Colonic mucosa (tissue), 4 donors: ENCODE results near the gene HSD11B1L. TPM values are rescaled to one million over a fixed set of nuclear protein-coding genes. Genes with fewer than 3 reads are reported as not detected.

Experiments
- DNase-seq: peaks from one replicate; pipeline ENCODE4 v3.0.0-alpha.2; 2020
- H3K27ac ChIP-seq: fragments of 200-600 bp; one replicate; pipeline ENCODE4 v1.8.0; 2021
- H3K27me3 ChIP-seq: fragments of 200-600 bp; one replicate; pipeline ENCODE4 v1.8.0; 2021
- H3K36me3 ChIP-seq: fragments of 200-600 bp; one replicate; pipeline ENCODE4 v1.8.0; 2021
- H3K4me1 ChIP-seq: fragments of 200-600 bp; one replicate; pipeline ENCODE4 v1.8.0; 2021; ENCODE audit warnings: mild to moderate bottlenecking
- H3K4me3 ChIP-seq: fragments of 200-600 bp; one replicate; pipeline ENCODE4 v1.8.0; 2021
- H3K9ac ChIP-seq, 2 donors: one replicate each; pipeline ENCODE4 v1.7.0; 2013; ENCODE audit warnings: control low read depth in 2 of 2, low read depth in 2 of 2, low read length in 2 of 2
- H3K9me3 ChIP-seq: fragments of 200-600 bp; one replicate; pipeline ENCODE4 v1.8.0; 2021
- intact Hi-C: fragments of 100-400 bp; cut with DNase I; formaldehyde crosslinking; loops from one replicate; pipeline ENCODE4 v1.14.1; 2022
- total RNA-seq, 2 donors: library from RNA; stranded (reverse); fragmentation: NEBNext Ultra II Directional in 1 of 2; extraction: Animal tissue kit (Norgen Biotek cat#: 25700) in 1 of 2; gene quantifications; one replicate each; pipeline ENCODE4 v1.2.1, GENCODE V29; 2021
- TF ChIP-seq, protein P1 (sequence below): fragments of 200-600 bp; IDR thresholded peaks from one replicate; pipeline ENCODE4 v1.8.0; 2022; ENCODE audit warnings: antibody characterized with exemption, mild to moderate bottlenecking
- donor health status: healthy.
- donor health status: DM: no; HTN: no; CAD: no.
- donor health status: DM: no; HTN: no; CAD: no.

Gene HSD11B1L
- total RNA-seq, 2 donors from 2014 or later = 3.2 to 3.4 TPM

DNA sequence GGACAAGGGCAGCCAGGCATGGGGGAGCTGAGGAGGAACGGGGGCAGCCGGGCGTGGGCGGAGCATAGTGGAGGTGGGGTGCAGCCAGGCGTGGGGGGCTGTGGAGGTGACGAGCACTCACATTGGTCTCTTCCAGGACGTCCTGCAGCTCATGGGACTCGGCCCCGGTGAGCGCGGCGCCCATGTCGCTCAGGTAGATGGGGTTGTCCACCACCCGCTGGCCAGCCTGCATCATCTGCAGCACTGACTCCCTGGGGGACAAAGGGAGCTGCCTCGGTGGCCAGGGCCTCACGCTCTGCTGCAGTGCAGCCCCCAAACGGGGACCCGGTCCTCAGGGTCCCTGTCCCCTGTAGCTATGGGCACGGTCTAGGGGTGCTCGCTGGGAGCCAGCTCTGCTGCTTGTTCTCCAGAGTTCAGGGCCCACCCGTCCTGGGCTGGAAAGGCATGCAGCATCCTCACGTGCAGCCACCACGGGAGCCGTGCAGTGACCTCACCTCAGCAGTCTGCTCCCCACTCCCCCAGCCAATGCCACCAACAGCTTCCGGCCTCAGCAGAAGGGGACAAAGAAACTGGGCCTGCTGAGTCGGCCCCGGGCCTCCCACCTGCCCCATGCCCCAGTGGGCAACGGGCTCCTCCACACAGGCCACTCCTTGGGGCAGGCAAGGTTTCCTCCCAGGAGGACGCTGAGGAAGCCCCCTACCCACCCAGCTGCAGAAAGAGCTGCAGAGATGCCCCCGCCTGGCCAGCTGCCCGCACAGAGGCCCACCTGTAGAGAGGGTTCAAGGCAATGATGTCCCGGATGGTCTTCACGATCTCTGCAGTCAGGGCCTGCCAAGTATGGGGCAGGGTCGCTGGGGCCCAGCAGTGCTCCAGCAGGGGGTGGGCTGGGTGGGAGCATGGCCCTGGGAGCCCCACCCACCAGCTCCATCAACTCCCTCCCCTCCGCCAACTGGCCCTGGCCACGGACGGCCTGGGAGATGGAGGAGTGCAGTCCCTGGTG, 27.0 kb downstream of the HSD11B1L start:
- no peaks in the 10 kb centered on the region for H3K36me3 ChIP-seq
- H3K9me3 ChIP-seq = no peaks in the 10 kb centered on the region

DNA sequence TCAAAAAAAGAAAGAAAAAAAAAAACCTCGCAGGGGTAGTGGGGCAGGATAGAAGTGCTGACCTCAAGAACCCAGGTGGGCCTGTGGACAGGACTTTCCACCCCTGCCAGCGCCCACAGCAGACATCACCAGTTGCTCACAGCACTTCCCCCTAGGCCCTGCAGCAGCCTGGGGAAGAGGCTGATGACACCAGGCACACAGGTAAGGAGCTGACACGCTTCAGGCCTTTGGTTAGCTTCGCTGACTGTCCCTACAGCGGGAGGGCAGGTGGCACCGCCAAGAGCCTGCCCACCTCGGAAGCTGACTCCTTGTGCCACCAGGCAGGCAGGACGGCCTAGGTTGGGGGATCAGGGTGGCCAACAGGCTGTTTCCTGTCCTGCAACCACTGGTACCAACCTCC, 30.2 kb downstream of the HSD11B1L start:
- Histone ChIP-seq H3K4me1 (no peaks in the 10 kb centered on the region), H3K36me3 (peaks cover 3% of the 10 kb centered on the region), H3K27ac (no peak overlapping the region), H3K9ac (no peak overlapping the region), H3K27me3 (no peaks in the 10 kb centered on the region), H3K4me3 (no peak overlapping the region), H3K9me3 (no peaks in the 10 kb centered on the region)
- intact Hi-C loops = no loop called here
- TF ChIP-seq, protein P1, sequence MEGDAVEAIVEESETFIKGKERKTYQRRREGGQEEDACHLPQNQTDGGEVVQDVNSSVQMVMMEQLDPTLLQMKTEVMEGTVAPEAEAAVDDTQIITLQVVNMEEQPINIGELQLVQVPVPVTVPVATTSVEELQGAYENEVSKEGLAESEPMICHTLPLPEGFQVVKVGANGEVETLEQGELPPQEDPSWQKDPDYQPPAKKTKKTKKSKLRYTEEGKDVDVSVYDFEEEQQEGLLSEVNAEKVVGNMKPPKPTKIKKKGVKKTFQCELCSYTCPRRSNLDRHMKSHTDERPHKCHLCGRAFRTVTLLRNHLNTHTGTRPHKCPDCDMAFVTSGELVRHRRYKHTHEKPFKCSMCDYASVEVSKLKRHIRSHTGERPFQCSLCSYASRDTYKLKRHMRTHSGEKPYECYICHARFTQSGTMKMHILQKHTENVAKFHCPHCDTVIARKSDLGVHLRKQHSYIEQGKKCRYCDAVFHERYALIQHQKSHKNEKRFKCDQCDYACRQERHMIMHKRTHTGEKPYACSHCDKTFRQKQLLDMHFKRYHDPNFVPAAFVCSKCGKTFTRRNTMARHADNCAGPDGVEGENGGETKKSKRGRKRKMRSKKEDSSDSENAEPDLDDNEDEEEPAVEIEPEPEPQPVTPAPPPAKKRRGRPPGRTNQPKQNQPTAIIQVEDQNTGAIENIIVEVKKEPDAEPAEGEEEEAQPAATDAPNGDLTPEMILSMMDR = no peak
- DNase-seq = no peak

More for the DNA sequence above, 27.0 kb downstream of the HSD11B1L start:
- intact Hi-C loops = no loop called here
- H3K4me1 ChIP-seq = no peaks in the 10 kb centered on the region
- TF ChIP-seq, protein P1 = no peak
- no peak overlapping the region for H3K27ac ChIP-seq
- no peak for DNase-seq
- no peak overlapping the region for H3K4me3 ChIP-seq
- H3K27me3 ChIP-seq = no peaks in the 10 kb centered on the region
- no peak overlapping the region for H3K9ac ChIP-seq

DNA sequence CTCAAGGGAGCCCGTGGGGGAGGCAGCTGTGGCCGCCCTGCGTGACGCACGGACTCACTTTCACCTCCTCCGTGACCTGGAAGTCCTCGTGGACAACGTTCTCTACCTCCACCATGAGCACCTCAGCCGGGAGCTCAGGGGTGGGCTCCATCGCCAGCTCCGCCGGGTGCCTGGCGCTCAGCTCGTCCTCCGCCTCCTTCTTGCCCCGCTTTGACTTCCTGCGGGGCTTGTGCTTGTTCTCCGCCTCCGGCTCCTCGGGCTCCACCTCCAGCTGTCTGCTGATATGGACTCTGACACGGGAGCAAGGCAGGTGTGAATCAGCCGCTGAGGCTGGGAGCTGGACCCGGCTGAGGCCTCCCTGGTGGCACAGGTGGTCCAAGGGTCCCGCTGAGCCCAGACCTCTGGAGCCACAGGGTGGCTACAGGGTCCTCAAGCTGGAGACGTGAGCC, 30.9 kb downstream of the HSD11B1L start:
- Histone ChIP-seq H3K9ac (no peak overlapping the region), H3K27me3 (no peaks in the 10 kb centered on the region), H3K9me3 (no peaks in the 10 kb centered on the region), H3K4me3 (no peak overlapping the region), H3K27ac (no peak overlapping the region), H3K4me1 (no peaks in the 10 kb centered on the region), H3K36me3 (peaks cover 3% of the 10 kb centered on the region)
- intact Hi-C loops = no loop called here
- DNase-seq = no peak
- TF ChIP-seq, protein P1 = no peak

DNA sequence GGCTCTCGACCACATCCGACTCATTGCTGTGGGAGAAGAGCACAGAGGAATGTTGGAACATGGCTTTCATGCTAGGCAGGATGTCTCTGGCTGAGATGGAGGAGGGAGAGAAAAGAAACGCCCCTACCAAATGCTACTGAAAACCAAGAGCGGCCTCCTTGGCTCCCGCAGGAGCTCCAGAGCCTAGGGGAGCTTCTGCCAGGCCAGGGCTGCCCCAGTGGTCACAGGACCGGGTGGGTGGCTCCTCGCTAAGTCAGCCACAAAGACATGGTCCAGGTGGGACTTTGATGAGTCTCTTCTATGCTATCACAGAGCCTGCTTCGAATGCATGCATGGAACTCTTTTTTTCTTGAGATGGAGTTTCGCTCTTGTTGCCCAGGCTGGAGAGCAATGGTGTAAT, 32.4 kb downstream of the HSD11B1L start:
- H3K4me1 ChIP-seq = peaks cover 4% of the 10 kb centered on the region
- intact Hi-C loops = no loop called here
- no peaks in the 10 kb centered on the region for H3K27me3 ChIP-seq
- no peak overlapping the region for H3K4me3 ChIP-seq
- no peak for DNase-seq
- peaks cover 3% of the 10 kb centered on the region for H3K36me3 ChIP-seq
- no peaks in the 10 kb centered on the region for H3K9me3 ChIP-seq
- H3K27ac ChIP-seq = no peak overlapping the region
- TF ChIP-seq, protein P1 = no peak
- no peak overlapping the region for H3K9ac ChIP-seq

DNA sequence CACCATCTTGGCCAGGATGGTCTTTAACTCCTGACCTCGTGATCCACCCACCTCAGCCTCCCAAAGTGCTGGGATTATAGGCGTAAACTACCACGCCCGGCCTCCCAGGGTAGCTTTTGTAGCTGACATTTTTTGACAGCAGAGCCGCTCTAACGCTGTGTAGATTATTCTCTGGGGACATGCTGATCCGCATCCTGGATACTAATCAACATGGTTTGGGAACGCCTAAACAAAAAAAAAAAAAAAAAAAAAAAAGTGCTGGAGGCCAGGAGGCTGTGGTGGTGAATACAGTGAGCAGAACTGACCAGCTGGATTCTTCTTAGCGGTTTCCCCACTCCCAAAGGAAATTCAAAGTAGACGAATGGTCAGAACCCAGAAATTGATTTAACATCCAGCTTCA, 34.0 kb downstream of the HSD11B1L start:
- intact Hi-C loops = no loop called here
- TF ChIP-seq, protein P1 = no peak
- H3K9ac ChIP-seq = no peak overlapping the region
- peaks cover 3% of the 10 kb centered on the region for H3K36me3 ChIP-seq
- H3K27me3 ChIP-seq = no peaks in the 10 kb centered on the region
- no peak overlapping the region for H3K4me3 ChIP-seq
- no peak for DNase-seq
- H3K9me3 ChIP-seq = no peaks in the 10 kb centered on the region
- peaks cover 12% of the 10 kb centered on the region for H3K4me1 ChIP-seq
- no peak overlapping the region for H3K27ac ChIP-seq
